H1 (cell line): ENCODE results near the gene KISS1. TPM values are rescaled to one million over a fixed set of nuclear protein-coding genes. Genes with fewer than 3 reads are reported as not detected.

Source experiments
- CHD7 ChIP-seq: fragments of 300-600 bp; sonication (generic); IDR thresholded peaks from 2 replicates; pipeline ENCODE4 v1.7.1; 2012; ENCODE audit warnings: low read length, moderate library complexity, mild to moderate bottlenecking, inconsistent platforms; ENCODE audit not compliant: insufficient replicate concordance
- E2F6 ChIP-seq: IDR thresholded peaks from 2 replicates; pipeline ENCODE4 v1.6.1; 2012; ENCODE audit warnings: inconsistent platforms
- EZH2 ChIP-seq: fragments of 200-600 bp; sonication (generic); IDR thresholded peaks from 2 replicates; pipeline ENCODE4 v1.7.1; 2012; ENCODE audit warnings: low read depth, mild to moderate bottlenecking, moderate library complexity, low read length, inconsistent platforms; ENCODE audit not compliant: severe bottlenecking
- GABPA ChIP-seq: IDR thresholded peaks from 2 replicates; pipeline ENCODE4 v1.6.1; 2011; ENCODE audit warnings: mild to moderate bottlenecking, low read length, moderate library complexity, borderline replicate concordance; ENCODE audit not compliant: insufficient read depth
- SIN3A ChIP-seq, 2 experiments: IDR thresholded peaks in 1 of 2; conservative IDR thresholded peaks in 1 of 2; 2 replicates each; pipeline ENCODE4 v1.6.1; 2011 to 2012; ENCODE audit warnings: low read length in 2 of 2, improper control_type of control experiment in 1 of 2, low read depth in 1 of 2, mild to moderate bottlenecking in 1 of 2
- SP2 ChIP-seq: IDR thresholded peaks from 2 replicates; pipeline ENCODE4 v1.6.1; 2012; ENCODE audit warnings: mild to moderate bottlenecking, low read length, inconsistent platforms
- SP4 ChIP-seq: IDR thresholded peaks from 2 replicates; pipeline ENCODE4 v1.6.1; 2012; ENCODE audit warnings: low read length, inconsistent platforms
- SRF ChIP-seq: IDR thresholded peaks from 2 replicates; pipeline ENCODE4 v1.6.1; 2011; ENCODE audit warnings: mild to moderate bottlenecking, low read depth, low read length, moderate library complexity
- TBP ChIP-seq: IDR thresholded peaks from 2 replicates; pipeline ENCODE4 v1.6.1; 2011; ENCODE audit warnings: low read depth, low read length, improper control_type of control experiment
- polyA plus RNA-seq, 7 experiments: library from polyadenylated mRNA; depleted of rRNA in 3 of 7; stranded (reverse) in 5 of 7; unstranded in 2 of 7; fragments of >200 nt in 5 of 7; fragments of 200-250 nt in 2 of 7; gene quantifications; 1 replicate in 5 of 7; 2 replicates in 1 of 7; 4 replicates in 1 of 7; pipeline versions ENCODE4 v1.2.1 to v1.2.3, GENCODE V29; 2011 to 2013; ENCODE audit warnings: missing spikeins in 2 of 7, mixed read lengths in 2 of 7
- total RNA-seq: library from RNA; stranded (reverse); fragmentation: NEBNext Ultra II Directional; extraction: Animal tissue kit (Norgen Biotek cat#: 25700); gene quantifications from 2 replicates; pipeline ENCODE4 v1.2.1, GENCODE V29; 2021

KISS1 gene
- total and polyA plus RNA-seq, 2 of the 8 experiments (the other 6 are each of a cell fraction or from before 2014, with no cell fraction given) = 0.71 TPM; not detected in 1

- TF ChIP-seq CHD7 (no peak), EZH2 (no peak), TBP (no peak), SIN3A (conservative IDR thresholded peaks at IDR 0.05 in 1 of 2, IDR thresholded peaks at IDR 0.05 in 1 of 2; ENCODE audit: low read depth in 1 of 2, low read length in 2 of 2) (no peak), SP4 (no peak), E2F6 (no peak), SRF (no peak), SP2 (no peak), GABPA (no peak)
These were observed 7.2 kb downstream of the KISS1 start (continued) for GRCh38 chr1:204188959-204189639.
